NB4 (cell line): ENCODE results near the gene PDIA4.

Experiments
- DNase-seq: peaks from one replicate; pipeline ENCODE4 v3.0.0; 2010; ENCODE audit warnings: low read depth
- H3K4me3 ChIP-seq: one replicate; pipeline ENCODE4 v1.5.1; 2011; ENCODE audit warnings: mild to moderate bottlenecking, low read depth, low read length, moderate library complexity
- CTCF ChIP-seq: IDR thresholded peaks from one replicate; pipeline ENCODE4 v1.5.1; 2012; ENCODE audit warnings: low read depth, low read length
- MAX ChIP-seq: IDR thresholded peaks from 2 replicates; pipeline ENCODE4 v1.6.1; 2011; ENCODE audit warnings: low read depth, low read length
- MYC ChIP-seq: IDR thresholded peaks from 2 replicates; pipeline ENCODE4 v1.6.1; 2011; ENCODE audit warnings: low read depth, low read length
- POLR2A ChIP-seq: IDR thresholded peaks from 2 replicates; pipeline ENCODE4 v1.6.1; 2011; ENCODE audit warnings: mild to moderate bottlenecking; ENCODE audit not compliant: insufficient read length; ENCODE audit errors: extremely low read depth

Gene PDIA4

GRCh38 chr7:148958061-148958460 lies 70.2 kb downstream of the PDIA4 start:
- TF ChIP-seq CTCF: no peak
- TF ChIP-seq MAX: no peak
- no peak for TF ChIP-seq POLR2A
- no peak for TF ChIP-seq MYC
- H3K4me3 ChIP-seq: no peak overlapping the region
- DNase-seq: no peak

GRCh38 chr7:148954766-148955165 lies 73.5 kb downstream of the PDIA4 start:
- no peak for DNase-seq
- H3K4me3 ChIP-seq: no peak overlapping the region
- TF ChIP-seq POLR2A (no peak), MYC (no peak), MAX (no peak), CTCF (no peak)

GRCh38 chr7:148953676-148954075 lies 74.6 kb downstream of the PDIA4 start:
- TF ChIP-seq MAX: no peak
- no peak for TF ChIP-seq CTCF
- no peak for TF ChIP-seq MYC
- TF ChIP-seq POLR2A: no peak
- H3K4me3 ChIP-seq: no peak overlapping the region
- DNase-seq: no peak
